GM18519 (cell line): ENCODE measurements around the gene ZNF280B.
"Not testable (repeated sequence)": the region's sequence is repeated elsewhere in the genome, so short reads cannot be mapped to it uniquely, and the experiment has no call there.

Experiments used
- ATAC-seq: cut with Tn5 transposase; IDR thresholded peaks from one replicate; pipeline ENCODE4 v1.9.1; 2021; ENCODE audit warnings: mild to moderate bottlenecking, moderate library complexity; ENCODE audit not compliant: unreplicated experiment, low FRiP score

ZNF280B gene

DNA sequence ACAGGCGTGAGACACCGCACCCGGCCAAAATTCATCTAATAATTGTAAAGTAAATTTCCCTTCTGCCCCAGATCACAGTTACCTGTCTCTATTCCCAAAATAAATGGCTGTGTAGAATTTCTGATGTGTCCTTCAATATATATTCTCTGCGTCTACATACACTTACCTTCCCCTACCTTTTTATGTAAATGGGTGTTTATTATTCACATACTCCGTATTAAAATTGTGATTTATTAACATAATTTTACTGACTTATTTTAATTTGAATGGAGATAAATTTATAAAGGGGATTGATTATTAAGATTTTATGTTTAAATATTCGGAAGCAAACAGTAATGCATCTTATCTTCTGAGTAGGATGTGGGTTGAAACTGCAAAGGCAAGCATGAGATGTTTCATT is 28.0 kb upstream of the ZNF280B start:
- ATAC-seq = no peak

DNA sequence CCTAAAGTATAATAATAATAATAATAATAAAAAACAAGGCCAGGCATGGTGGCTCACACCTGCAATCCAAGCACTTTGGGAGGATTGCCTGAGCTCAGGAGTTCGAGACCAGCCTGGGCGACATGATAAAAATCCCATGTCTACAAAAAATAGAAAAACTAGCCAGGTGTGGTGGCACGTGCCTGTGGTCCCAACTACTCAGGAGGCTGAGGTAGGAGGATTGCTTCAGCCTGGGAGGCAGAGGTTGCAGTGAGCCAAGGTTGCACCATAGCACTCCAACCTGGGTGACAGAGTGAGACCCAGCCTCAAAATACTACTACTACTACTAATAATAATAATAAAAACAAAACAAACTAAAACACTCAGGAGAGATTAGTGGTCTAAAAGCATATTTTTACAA is 27.1 kb upstream of the ZNF280B start:
- ATAC-seq = no peak

DNA sequence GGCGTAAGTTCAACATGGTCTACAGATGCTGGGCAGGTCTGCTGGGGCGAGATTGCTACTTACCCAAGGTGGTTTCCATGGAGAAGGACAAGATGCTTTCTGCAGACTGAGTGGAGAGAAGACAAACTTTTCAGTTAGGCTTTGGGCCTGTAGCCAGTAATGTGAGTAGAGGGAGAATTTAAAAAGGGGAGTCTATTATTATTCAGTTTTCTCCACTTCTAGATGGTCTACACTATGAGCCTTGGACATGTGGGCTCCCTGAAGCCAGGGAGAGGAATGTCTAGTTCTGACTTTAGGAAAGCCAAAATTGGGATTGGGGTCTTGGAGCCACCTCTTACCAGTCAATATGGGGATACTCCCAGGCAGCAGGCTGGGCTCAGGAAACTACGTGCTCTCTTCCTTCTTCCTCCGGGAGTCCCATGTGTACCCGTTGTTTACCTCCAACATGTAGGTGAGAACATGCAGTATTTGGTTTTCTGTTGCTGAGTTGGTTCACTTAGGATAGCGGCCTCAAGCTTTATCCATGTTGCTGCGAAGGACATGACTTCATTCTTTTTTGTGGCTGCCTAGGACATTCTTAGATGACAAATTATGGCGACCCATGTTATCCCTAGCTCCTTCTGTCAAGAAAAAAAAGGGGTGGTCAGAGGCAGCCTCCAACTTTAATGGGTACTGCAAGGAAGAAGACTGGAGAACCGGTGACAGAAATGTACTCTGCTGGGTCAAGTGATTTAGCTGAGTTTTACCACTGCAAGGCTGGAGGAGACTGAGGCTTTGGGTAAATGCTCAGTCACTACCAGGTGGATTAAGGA is 26.3 kb upstream of the ZNF280B start:
- no peak for ATAC-seq

DNA sequence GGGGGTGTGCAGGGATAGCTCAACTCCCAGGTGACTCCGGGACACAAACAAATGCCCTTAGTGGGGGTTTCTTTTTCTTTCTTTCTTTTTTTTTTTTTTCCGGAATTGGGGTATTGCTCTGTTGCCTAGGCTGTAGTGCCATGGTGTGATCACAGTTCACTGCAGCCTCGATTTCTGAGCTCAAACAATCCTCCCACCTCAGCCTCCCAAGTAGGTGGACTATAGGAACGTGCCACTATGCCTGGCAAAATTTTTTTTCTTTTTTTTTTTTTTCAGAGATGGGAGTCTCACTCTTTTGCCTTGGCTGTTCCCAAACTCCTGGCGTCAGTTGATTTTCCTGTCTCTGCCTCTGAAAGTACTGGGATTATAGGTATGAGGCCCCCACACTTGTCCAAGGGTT is 25.3 kb upstream of the ZNF280B start:
- ATAC-seq = no peak

DNA sequence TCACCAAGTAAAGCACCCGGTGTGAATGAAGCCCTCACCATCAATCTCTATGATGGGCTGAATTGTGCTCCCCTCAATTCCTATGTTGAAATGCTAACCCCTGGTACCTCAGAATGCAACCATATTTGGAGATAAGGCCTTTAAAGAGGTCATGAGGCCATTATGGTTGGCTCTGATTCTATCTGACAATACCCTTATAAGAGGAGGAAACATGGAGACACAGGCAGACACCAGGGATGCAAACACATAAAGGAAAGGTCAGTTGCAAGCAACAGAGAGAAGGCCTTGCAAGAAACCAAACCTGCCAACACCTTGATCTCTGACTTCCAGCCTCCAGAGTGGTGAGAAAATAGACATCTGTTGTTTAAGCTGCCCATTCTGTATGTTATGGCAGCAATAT is 24.9 kb upstream of the ZNF280B start:
- no peak for ATAC-seq

DNA sequence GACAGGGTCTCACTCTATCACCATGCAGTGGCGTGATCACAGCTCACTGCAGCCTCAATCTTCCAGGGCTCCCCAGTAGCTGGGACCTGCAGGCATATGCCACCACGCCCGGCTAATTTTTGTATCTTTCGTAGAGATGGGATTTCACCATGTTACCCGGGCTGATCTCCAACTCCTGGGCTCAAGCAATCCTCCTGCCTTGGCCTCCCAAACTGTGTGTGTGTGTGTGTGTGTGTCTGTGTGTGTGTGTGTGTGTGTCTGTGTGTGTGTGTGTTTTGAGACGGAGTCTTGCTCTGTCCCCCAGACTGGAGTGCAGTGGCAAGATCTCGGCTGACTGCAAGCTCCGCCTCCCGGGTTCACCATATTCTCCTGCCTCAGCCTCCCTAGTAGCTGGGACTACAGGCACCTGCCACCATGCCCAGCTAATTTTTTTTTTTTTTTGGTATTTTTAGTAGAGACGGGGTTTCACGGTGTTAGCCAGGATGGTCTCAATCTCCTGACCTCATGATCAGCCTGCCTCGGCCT is 24.1 kb upstream of the ZNF280B start:
- not testable (repeated sequence) for ATAC-seq

DNA sequence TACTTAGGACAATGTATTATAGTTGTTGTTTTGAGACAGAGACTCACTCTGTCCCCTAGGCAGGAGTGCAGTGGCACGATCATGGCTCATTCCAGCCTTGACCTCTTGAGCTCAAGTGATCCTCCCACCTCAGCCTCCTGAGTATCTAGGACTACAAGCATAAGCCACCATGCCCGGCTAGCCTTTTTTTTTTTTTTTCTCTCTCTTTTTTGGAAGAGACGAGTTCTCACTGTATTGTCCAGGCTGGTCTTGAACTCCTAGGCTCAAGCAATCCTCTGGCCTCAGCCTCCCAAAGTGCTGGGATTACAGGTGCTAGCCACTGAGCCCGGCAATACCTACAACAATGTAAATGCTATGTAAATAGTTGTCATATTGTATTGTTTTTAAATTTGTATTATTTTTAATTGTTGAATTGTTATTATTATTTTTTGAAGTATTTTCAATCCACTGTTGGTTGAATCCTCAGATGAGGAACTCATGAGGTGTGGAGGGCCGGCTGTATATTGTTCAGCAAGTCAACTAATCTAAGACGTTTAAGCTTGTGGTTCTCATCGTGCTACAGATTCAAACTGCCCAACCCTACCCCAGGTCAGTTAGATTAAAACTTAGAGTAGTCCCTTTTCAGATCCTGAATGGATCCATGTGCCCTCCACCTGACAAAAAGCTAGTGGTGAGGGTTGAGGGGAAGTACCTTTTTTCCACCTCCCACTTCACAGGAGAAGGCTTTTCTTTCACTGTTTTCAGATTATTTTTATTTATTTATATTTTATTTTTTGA is 23.4 kb upstream of the ZNF280B start:
- no peak for ATAC-seq

DNA sequence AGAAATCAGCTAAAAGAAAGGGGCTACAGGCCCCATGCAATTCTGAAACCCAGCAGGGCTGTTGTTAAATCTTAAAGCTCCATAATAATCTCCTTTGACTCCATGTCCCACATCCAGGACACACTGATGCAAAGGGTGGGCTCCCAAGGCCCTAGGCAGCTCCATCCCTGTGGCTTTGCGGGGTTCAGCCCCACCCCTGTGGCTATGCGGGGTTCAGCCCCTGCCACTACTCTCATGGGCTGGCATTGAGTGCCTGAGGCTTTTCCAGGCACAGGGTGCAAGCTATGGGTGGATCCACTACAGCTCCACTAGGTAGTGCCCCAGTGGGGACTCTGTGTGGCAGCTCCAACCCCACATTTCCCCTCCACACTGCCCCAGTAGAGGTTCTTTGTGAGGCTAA is 20.2 kb upstream of the ZNF280B start:
- ATAC-seq = no peak

DNA sequence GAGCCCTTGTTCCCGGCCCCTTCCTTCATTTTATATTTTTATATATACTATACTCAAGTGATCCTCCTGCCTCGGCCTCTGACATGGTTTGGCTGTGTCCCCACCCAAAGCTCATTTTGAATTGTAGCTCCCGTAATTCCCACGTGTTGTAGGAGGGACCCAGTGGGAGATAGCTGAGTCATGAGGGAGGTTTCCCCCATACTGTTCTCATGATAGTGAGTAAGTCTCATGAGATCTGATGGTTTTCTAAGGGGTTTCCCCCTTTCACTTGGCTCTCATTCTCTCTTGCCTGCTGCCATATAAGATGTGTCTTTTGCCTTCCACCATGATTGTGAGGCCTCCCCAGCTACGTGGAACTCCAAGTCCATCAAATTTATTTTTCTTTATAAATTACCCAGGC is 18.8 kb upstream of the ZNF280B start:
- no peak for ATAC-seq

DNA sequence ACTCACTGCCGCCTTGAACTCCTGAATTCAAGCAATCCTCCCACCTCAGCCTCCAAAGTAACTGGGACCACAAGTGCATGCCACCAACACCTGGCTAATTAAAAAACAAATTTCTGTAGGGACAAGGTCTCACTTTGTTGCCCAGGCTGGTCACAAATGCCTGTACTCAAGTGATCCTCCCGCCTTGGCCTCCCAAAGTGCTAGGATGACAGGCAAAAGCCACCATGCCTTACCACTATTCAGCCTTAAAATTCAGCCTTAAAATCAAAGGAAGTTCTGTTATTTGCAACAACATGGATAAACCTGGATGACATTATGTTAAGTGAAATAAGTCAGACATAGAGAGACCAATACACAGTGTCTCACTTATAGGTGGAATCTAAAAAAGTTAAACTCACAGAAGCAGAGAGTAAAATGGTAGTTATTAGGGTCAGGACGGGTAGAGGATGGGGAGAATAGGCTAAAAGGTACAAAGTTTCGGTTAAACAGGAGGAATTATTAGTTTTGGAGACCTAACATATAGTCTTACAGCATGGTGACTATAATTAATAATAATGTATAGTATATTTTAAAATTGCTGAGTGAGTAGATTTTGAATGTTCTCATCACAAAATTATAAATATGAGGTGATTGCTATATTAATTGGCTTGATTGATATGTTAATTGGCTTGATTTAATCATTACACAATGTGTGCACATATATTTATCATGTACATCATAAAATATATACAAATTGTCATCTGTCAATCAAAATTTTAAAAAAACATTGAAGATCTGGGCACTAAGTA is 17.8 kb upstream of the ZNF280B start:
- ATAC-seq = no peak

DNA sequence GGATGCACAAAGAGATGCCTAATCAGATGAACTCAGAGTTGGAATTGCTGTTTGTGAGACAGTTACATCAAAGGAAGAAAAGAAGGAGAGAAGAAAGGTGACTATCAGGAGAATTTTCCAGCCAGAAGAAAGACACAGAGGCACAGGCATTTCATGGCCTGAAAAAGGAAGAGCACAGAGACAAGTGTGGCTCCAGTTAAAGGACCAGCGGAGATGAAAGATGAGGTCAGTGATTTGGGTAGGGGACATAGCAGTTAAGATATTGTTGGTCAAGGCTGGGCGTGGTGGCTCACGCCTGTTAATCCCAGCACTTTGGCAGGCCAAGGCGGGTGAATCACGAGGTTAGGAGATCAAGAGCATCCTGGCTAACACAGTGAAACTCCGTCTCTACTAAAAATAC is 15.0 kb upstream of the ZNF280B start:
- no peak for ATAC-seq

DNA sequence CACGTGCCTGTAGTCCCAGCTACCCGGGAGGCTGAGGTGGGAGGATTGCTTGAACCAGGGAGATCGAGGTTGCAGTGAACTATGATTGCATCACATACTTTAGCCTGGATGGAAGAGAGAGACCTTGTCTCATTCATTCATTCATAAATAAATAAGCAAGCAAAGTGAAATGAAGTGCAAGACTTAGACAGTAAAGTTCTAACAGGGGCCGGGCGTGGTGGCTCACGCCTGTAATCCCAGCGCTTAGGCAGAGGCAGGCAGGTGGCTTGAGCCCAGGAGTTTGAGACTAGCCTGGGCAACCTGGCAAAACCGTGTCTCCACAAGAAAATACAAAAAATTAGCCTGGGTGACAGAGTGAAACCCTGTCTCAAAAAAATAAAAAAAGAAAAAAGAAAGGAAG is 13.1 kb upstream of the ZNF280B start:
- ATAC-seq = no peak

DNA sequence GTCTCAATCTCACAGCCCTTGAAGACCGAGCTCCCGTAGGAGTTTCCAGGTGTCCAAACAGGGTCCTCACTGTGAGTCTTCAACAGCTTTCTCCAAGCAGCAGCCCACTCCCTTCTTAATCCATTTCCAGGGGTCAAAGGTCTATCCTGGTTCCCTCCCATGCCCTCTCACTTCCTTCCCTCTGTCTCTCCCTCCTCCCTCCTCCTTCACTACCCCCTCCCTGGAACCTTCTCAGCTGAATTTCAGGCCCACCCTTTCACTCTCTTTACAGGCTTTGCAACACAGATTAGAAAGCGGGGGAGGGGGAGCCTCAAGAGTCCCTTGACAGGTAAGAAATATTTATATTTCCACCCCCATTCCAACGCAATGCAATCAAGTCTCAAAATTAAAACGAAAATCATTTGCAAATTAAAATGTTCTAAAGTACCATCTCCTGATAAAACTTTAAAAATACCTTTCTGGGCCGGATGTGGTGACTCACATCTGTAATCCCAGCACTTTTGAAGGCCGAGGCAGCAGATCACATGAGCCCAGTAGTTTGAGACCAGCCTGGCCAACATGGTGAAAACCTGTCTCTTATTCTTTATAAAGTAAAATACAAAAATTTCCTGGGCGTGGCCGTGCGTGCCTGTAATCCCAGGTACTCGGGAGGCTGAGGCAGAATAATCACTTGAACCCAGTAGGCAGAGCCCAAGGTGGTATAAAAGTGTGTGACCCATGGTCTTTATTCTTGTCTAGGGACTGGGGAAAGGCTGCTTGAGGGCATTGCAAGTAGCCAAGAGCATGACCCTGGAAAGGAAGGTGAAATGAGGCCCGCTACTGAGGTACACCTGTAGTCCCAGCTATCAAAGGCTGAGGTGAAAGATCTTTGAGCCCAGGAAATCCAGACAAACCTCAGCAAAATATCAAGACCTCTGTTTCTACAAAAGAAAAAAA is 12.4 kb upstream of the ZNF280B start:
- no peak for ATAC-seq

DNA sequence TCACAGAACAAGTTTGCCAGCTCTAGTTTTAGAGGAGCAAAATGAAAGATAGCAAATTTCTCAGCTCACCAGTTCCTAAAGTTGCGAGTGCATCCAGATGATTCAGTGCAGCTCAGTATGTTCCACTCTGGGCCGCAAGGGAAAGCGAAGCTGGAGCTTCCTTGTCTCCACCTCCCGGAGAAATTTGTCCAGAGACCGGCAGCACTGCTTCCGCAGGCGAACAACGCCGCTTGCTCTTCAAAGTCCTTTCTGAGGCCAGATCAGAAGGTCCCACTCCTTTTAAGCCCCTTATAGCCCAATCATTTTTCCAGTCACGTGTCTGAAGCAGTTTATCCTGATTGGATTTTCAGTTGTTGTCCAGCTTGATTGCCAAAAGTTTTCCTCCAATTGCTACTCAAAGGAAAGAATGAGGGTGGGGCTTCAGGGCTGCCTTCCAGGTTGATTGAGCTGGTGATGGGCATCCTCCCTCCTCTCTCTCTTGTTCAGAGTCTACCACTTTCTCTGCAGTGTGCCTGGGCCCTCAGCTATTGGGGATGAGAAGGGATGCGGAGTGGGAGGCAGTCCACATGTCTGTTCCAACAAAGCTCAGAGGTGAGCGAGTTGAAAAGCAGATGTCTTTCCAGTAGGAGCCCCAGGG is 11.6 kb upstream of the ZNF280B start, which contains the start of gene ZNF280A:
ZNF280A (minus strand) TSS at position 251 of the 637 bp plus-strand sequence. CDS start 4,640 bp downstream, outside the sequence.
- no peak for ATAC-seq

DNA sequence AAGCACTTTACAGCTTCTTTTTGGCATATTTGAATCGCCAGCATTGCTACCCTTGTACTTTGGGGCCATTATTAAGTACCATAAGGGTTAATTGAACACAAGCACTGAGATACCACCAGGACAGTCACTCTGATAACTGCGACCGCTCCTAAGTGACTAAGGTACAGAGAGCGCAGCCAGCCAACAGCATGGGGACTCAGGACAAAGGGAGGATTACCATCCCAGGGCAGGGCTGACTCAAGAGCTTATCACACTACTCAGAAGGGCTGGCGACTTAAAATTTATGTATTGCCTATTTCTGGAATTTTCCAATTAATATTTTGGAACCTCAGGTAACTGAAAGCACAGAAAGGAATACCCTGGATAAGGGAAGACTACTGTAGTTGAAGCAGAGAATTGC is 11.0 kb upstream of the ZNF280B start:
- no peak for ATAC-seq

DNA sequence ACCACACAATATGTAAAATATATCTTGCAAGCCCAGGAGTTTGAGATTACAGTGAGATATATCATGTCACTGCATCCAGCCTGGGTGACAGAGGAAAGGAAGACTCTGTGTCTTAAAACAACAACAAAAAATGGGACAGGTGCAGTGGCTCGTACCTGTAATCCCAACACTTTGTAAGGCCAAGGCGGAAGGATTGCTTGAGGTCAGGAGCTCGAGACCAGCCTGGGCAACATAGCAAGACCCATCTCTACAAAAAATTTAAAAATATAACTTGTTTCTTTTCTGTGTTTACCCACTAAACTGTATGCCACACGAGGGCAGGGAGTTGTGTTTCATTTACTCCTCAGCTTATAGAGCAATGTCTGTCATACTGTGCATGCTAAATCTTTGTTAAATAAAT is 8.4 kb upstream of the ZNF280B start:
- no peak for ATAC-seq

DNA sequence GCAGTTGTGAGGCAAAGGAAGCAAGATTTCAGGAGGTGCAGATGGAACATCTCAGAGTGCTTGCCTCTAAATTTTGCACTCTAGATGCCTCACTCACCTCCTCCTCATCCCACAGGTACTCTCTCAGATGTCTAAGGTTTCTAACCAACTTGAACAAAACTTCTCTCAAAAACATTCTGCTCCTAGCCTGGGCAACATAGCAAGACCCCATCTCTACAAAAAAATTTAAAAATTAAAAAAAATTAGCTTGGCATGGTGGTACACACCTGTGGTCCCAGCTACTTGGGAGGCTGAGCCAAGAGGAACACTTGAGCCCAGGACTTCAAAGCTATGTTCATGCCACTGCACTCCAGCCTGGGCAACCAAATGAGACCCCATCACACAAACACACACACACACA is 7.3 kb upstream of the ZNF280B start:
- no peak for ATAC-seq

DNA sequence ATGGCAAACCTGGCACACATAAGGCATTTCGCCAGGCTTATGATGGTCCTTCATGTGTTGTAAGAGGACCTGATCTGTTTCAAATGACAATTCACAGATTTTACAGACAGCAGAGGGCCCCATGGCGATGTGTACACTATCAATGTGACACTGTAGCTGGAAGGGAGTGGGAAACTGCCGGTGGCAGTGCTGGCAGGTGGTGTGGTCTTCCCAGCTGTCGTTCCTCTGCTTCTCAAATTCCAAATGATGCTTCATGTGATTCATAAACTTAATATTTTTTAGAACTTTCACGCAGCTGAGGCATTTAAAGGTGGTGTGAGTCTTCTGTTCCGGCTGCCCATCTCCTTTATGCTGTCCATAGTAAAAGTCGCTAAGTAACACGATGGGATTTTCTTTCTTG is 5.9 kb upstream of the ZNF280B start:
- not testable (repeated sequence) for ATAC-seq

DNA sequence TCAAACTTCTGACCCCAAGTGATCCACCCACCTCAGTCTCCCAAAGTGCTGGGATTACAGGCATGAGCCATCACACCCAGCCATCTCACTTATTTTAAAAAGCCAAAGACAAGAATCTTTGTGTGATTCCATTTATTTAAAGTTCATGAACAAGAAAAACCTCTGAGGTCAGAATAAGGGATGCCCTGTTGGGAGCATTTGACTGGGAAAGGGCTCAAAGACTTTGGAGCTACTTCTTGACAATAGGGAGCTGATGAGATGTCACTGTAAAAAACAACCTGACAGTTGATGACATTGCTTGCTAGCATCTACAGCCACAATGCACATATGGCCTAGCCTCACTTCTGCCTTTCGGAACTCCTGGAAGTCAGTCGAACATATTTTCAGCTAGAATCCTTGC is 5.1 kb upstream of the ZNF280B start:
- ATAC-seq = no peak
